ENCODE results near the gene TMEM120B. TPM values are rescaled to one million over a fixed set of nuclear protein-coding genes. Genes with fewer than 3 reads are reported as not detected.

Gene TMEM120B
- total RNA-seq, 2 donors from 2014 or later: 13.2 to 14.2 TPM

GRCh38 chr12:121764808-121765207, 52.3 kb downstream of the TMEM120B start:
- DNase-seq: no peak
- no peak for TF ChIP-seq POLR2A (IDR thresholded peaks at IDR 0.05)
- TF ChIP-seq CTCF (IDR thresholded peaks at IDR 0.05): no peak
- Histone ChIP-seq H3K36me3 (replicated peaks in 1 of 2; ENCODE audit: insufficient read depth in 1 of 2, low read depth in 2 of 2) (no peaks in the 10 kb centered on the region), H3K27ac (no peak overlapping the region), H3K4me1 (no peaks in the 10 kb centered on the region), H3K9me3 (no peaks in the 10 kb centered on the region), H3K4me3 (no peak overlapping the region), H3K27me3 (no peaks in the 10 kb centered on the region)
- intact Hi-C loops (cut with DNase I): no loop called here
- 82 to 91% methylated on average over 3 of the region's 3 CpGs for WGBS, 2 donors
- ATAC-seq: no peak

DNA sequence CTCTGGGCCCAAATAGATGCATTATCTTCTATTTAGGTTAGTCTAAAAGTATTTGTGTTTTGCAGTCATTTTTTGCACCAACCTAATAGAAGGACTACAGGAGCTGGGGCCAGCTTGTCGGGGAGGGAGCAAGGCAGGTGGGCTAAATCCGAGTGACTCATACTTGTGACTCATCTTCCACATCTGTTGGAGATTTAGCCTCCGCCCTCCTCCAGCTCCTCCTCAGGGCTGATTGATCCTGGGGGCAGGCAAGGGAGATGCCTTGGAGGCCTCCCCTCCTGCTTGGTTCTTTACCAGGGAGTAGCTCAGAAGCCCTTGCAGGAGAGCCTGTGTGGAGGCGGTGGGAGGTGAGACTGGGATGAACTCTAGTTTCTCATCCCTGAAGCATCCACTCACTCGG, 53.0 kb downstream of the TMEM120B start:
- H3K36me3 ChIP-seq (replicated peaks in 1 of 2; ENCODE audit: insufficient read depth in 1 of 2, low read depth in 2 of 2): no peaks in the 10 kb centered on the region
- H3K27me3 ChIP-seq: no peaks in the 10 kb centered on the region
- WGBS, 2 donors: 92 to 96% methylated on average over 3 to 5 of the region's 5 CpGs
- no peaks in the 10 kb centered on the region for H3K4me1 ChIP-seq
- DNase-seq (no peak), ATAC-seq (no peak)
- TF ChIP-seq POLR2A (IDR thresholded peaks at IDR 0.05) (no peak), CTCF (IDR thresholded peaks at IDR 0.05) (no peak)
- H3K4me3 ChIP-seq: no peak overlapping the region
- no peak overlapping the region for H3K27ac ChIP-seq
- H3K9me3 ChIP-seq: no peaks in the 10 kb centered on the region
- intact Hi-C loops (cut with DNase I): no loop called here

DNA sequence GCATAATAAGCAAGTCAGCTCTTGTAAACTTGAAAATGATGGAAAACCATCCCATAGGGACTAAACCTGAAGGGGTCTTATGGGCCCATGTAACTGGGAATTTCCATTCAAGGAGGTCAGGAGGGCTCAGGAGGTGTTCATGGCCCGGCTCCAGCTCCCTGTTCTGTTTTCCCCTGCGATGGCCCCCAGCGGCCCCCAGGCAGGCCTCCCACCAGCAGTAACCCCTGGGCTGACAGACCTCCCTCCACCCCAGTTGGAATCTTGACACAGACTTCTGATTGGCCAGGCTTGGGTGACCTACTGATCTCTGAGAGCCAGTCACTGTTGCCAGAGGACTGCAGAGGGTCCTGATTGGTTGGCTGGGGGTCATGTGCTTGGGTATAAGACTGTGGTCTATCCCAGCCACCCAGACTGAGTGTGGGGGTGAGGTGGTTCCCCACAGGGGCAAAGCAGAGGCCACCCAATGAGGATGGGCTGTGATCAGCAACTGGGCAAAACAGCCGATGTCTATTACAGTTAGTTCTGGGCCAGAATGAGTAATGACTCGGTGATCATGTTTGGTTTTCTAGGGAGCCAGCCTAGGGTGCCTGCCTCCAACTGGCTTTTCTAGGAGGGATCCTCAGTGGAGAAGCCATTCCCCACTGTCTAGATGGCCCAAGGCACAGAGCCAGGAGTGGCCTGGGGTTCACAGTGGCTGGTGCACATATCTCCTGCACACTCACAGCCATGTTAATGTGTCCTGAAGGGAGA, 53.9 kb downstream of the TMEM120B start:
- no peak for DNase-seq
- no peak for TF ChIP-seq CTCF (IDR thresholded peaks at IDR 0.05)
- TF ChIP-seq POLR2A (IDR thresholded peaks at IDR 0.05): no peak
- intact Hi-C loops (cut with DNase I): no loop called here
- no peaks in the 10 kb centered on the region for H3K36me3 ChIP-seq (replicated peaks in 1 of 2; ENCODE audit: insufficient read depth in 1 of 2, low read depth in 2 of 2)
- no peak overlapping the region for H3K4me3 ChIP-seq
- no peaks in the 10 kb centered on the region for H3K9me3 ChIP-seq
- H3K27me3 ChIP-seq: no peaks in the 10 kb centered on the region
- WGBS, 2 donors: 83 to 88% methylated on average over 3 to 5 of the region's 5 CpGs
- no peaks in the 10 kb centered on the region for H3K4me1 ChIP-seq
- ATAC-seq: no peak
- H3K27ac ChIP-seq: no peak overlapping the region

- Histone ChIP-seq H3K36me3 (replicated peaks in 1 of 2; ENCODE audit: insufficient read depth in 1 of 2, low read depth in 2 of 2) (no peaks in the 10 kb centered on the region), H3K9me3 (no peaks in the 10 kb centered on the region), H3K27ac (no peak overlapping the region), H3K4me3 (no peak overlapping the region), H3K4me1 (no peaks in the 10 kb centered on the region), H3K27me3 (no peaks in the 10 kb centered on the region)
- intact Hi-C loops (cut with DNase I): no loop called here
- ATAC-seq (no peak), DNase-seq (peak in 1 of 4 donors; percentile 32)
- 72 to 74% methylated on average over 7 to 10 of the region's 10 CpGs for WGBS, 2 donors
- TF ChIP-seq CTCF (IDR thresholded peaks at IDR 0.05) (no peak), POLR2A (IDR thresholded peaks at IDR 0.05) (no peak)
These were observed 55.0 kb downstream of the TMEM120B start for GRCh38 chr12:121767525-121768016.

Data from body of pancreas (tissue), 4 donors.